ENCODE data around the gene GNA12. TPM values are rescaled to one million over a fixed set of nuclear protein-coding genes. Genes with fewer than 3 reads are reported as not detected.
"Not testable (repeated sequence)": the region's sequence is repeated elsewhere in the genome, so short reads cannot be mapped to it uniquely, and the experiment has no call there.

The GNA12 gene
- total RNA-seq, 1 donor = 27.1 TPM

DNA sequence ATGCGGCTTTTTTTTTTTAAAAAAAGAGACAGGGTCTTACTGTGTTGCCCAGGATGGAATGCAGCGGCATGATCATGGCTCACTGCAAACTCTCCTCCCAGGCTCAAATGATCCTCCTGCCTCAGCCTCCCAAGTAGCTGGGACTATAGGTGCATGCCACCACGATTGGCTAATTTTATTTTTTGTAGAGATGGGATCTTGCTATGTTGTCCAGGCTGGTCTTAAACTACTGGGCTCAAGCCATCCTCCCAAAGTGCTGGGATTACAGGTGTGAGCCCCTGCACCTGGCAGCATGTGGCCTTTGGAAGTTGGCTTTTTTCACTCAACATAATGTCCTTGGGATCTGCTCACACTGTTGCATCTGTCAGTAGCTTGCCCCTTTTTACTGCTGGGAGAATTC, 91.0 kb downstream of the GNA12 start:
- Histone ChIP-seq H3K27me3 (ENCODE audit: insufficient read depth, low read length) (no peaks in the 10 kb centered on the region), H3K4me2 (ENCODE audit: insufficient read depth, low read length) (no peak overlapping the region), H3K4me3 (ENCODE audit: insufficient read depth, low read length) (no peak overlapping the region), H3K36me3 (ENCODE audit: insufficient read depth, low read length) (peaks cover 3% of the 10 kb centered on the region), H3K79me2 (ENCODE audit: insufficient read depth, low read length) (peaks cover 59% of the 10 kb centered on the region), H3K9me3 (ENCODE audit: low read depth, low read length) (no peaks in the 10 kb centered on the region), H3K27ac (ENCODE audit: low read depth, low read length) (no peak overlapping the region), H2AFZ (ENCODE audit: low read length) (no peak overlapping the region), H4K20me1 (ENCODE audit: insufficient read depth, low read length) (peaks cover 4% of the 10 kb centered on the region), H3K4me1 (ENCODE audit: insufficient read depth, low read length) (peaks cover 16% of the 10 kb centered on the region)
- TF ChIP-seq, protein P1, sequence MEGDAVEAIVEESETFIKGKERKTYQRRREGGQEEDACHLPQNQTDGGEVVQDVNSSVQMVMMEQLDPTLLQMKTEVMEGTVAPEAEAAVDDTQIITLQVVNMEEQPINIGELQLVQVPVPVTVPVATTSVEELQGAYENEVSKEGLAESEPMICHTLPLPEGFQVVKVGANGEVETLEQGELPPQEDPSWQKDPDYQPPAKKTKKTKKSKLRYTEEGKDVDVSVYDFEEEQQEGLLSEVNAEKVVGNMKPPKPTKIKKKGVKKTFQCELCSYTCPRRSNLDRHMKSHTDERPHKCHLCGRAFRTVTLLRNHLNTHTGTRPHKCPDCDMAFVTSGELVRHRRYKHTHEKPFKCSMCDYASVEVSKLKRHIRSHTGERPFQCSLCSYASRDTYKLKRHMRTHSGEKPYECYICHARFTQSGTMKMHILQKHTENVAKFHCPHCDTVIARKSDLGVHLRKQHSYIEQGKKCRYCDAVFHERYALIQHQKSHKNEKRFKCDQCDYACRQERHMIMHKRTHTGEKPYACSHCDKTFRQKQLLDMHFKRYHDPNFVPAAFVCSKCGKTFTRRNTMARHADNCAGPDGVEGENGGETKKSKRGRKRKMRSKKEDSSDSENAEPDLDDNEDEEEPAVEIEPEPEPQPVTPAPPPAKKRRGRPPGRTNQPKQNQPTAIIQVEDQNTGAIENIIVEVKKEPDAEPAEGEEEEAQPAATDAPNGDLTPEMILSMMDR (IDR thresholded peaks at IDR 0.05; ENCODE audit: extremely low read depth, low read depth, low read length) = no peak
- DNase-seq (ENCODE audit: insufficient read length, low spot score, missing footprints) = no peak

DNA sequence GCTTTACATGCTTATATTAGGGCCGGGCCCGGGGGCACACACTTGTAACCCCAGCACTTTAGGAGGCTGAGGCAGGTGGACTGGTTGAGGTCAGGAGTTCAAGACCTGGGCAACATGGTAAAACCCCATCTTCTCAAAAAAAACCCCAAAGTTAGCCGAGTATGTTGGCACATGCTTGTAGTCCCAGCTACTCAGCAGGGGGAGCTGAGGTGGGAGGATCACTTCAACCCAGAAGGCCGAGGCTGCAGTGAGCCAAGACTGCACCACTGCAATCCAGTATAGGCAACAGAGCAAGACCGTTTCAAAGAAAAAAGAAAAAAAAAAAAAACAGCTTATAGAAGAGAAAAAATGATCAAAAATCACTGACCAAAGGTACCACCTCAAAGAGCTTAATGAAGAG, 93.0 kb downstream of the GNA12 start:
- Histone ChIP-seq H3K9me3 (ENCODE audit: low read depth, low read length) (no peaks in the 10 kb centered on the region), H3K27ac (ENCODE audit: low read depth, low read length) (no peak overlapping the region), H3K79me2 (ENCODE audit: insufficient read depth, low read length) (peaks cover 61% of the 10 kb centered on the region), H3K4me3 (ENCODE audit: insufficient read depth, low read length) (no peak overlapping the region), H4K20me1 (ENCODE audit: insufficient read depth, low read length) (peaks cover 4% of the 10 kb centered on the region), H2AFZ (ENCODE audit: low read length) (no peak overlapping the region), H3K27me3 (ENCODE audit: insufficient read depth, low read length) (no peaks in the 10 kb centered on the region), H3K4me2 (ENCODE audit: insufficient read depth, low read length) (no peak overlapping the region), H3K4me1 (ENCODE audit: insufficient read depth, low read length) (no peaks in the 10 kb centered on the region), H3K36me3 (ENCODE audit: insufficient read depth, low read length) (no peaks in the 10 kb centered on the region)
- DNase-seq (ENCODE audit: insufficient read length, low spot score, missing footprints) = no peak
- TF ChIP-seq, protein P1 (IDR thresholded peaks at IDR 0.05; ENCODE audit: extremely low read depth, low read depth, low read length) = no peak

GRCh38 chr7:2750004-2750407, 94.1 kb downstream of the GNA12 start:
- Histone ChIP-seq H3K27me3 (ENCODE audit: insufficient read depth, low read length) (no peaks in the 10 kb centered on the region), H3K27ac (ENCODE audit: low read depth, low read length) (no peak overlapping the region), H4K20me1 (ENCODE audit: insufficient read depth, low read length) (peaks cover 4% of the 10 kb centered on the region), H3K36me3 (ENCODE audit: insufficient read depth, low read length) (no peaks in the 10 kb centered on the region), H3K4me2 (ENCODE audit: insufficient read depth, low read length) (no peak overlapping the region), H3K9me3 (ENCODE audit: low read depth, low read length) (no peaks in the 10 kb centered on the region), H3K4me1 (ENCODE audit: insufficient read depth, low read length) (no peaks in the 10 kb centered on the region), H3K79me2 (ENCODE audit: insufficient read depth, low read length) (peaks cover 51% of the 10 kb centered on the region), H2AFZ (ENCODE audit: low read length) (no peak overlapping the region), H3K4me3 (ENCODE audit: insufficient read depth, low read length) (no peak overlapping the region)
- TF ChIP-seq, protein P1 (IDR thresholded peaks at IDR 0.05; ENCODE audit: extremely low read depth, low read depth, low read length) = no peak
- no peak for DNase-seq (ENCODE audit: insufficient read length, low spot score, missing footprints)

DNA sequence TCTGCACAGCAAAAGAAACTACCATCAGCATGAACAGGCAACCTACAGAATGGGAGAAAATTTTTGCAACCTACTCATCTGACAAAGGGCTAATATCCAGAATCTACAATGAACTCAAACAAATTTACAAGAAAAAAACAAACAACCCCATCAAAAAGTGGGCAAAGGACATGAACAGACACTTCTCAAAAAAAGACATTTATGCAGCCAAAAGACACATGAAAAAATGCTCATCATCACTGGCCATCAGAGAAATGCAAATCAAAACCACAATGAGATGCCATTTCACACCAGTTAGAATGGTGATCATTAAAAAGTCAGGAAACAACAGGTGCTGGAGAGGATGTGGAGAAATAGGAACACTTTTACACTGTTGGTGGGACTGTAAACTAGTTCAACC, 95.4 kb downstream of the GNA12 start:
- H4K20me1 ChIP-seq (ENCODE audit: insufficient read depth, low read length); H3K4me2 ChIP-seq (ENCODE audit: insufficient read depth, low read length); DNase-seq (ENCODE audit: insufficient read length, low spot score, missing footprints); H3K4me3 ChIP-seq (ENCODE audit: insufficient read depth, low read length); H3K4me1 ChIP-seq (ENCODE audit: insufficient read depth, low read length); H3K36me3 ChIP-seq (ENCODE audit: insufficient read depth, low read length); H3K27me3 ChIP-seq (ENCODE audit: insufficient read depth, low read length); H3K27ac ChIP-seq (ENCODE audit: low read depth, low read length); H3K9me3 ChIP-seq (ENCODE audit: low read depth, low read length); H2AFZ ChIP-seq (ENCODE audit: low read length): not testable (repeated sequence)
- H3K79me2 ChIP-seq (ENCODE audit: insufficient read depth, low read length) = peaks cover 41% of the 10 kb centered on the region

- H3K36me3 ChIP-seq (ENCODE audit: insufficient read depth, low read length); H3K4me1 ChIP-seq (ENCODE audit: insufficient read depth, low read length): not testable (repeated sequence)
- peaks cover 40% of the 10 kb centered on the region for H3K79me2 ChIP-seq (ENCODE audit: insufficient read depth, low read length)
These were observed 100.5 kb downstream of the GNA12 start for GRCh38 chr7:2743523-2744185.

More at GRCh38 chr7:2743523-2744185, 100.5 kb downstream of the GNA12 start:
- not testable (repeated sequence) for H2AFZ ChIP-seq (ENCODE audit: low read length); DNase-seq (ENCODE audit: insufficient read length, low spot score, missing footprints); H3K27me3 ChIP-seq (ENCODE audit: insufficient read depth, low read length); H3K4me2 ChIP-seq (ENCODE audit: insufficient read depth, low read length); H4K20me1 ChIP-seq (ENCODE audit: insufficient read depth, low read length); H3K27ac ChIP-seq (ENCODE audit: low read depth, low read length); H3K9me3 ChIP-seq (ENCODE audit: low read depth, low read length); H3K4me3 ChIP-seq (ENCODE audit: insufficient read depth, low read length)

All from osteoblast (primary cell).